Activated T-cell treated with anti-CD3 and anti-CD28 coated beads, Interleukin-2, amount 50 U/mL, for 72 hours (primary cell): ENCODE results near the gene AHCY. TPM values are rescaled to one million over a fixed set of nuclear protein-coding genes. Genes with fewer than 3 reads are reported as not detected.
"Not testable (repeated sequence)": the region's sequence is repeated elsewhere in the genome, so short reads cannot be mapped to it uniquely, and the experiment has no call there.

Experiments used
- ATAC-seq, 2 donors: fragments of 150-1000 bp; cut with Tn5 transposase; replicated peaks in 1 of 2; 2 replicates each; pipeline ENCODE4 v1.10.0; 2021; ENCODE audit warnings: moderate library complexity in 2 of 2, mild to moderate bottlenecking in 1 of 2
- DNase-seq, 2 donors: peaks; one replicate each; pipeline ENCODE4 v3.0.0; 2021 to 2022; ENCODE audit warnings: mixed read lengths in 1 of 2
- H3K27ac Mint-ChIP-seq: one replicate; pipeline ENCODE4 v1.8.0; 2022; ENCODE audit warnings: mild to moderate bottlenecking, moderate library complexity, mixed read lengths
- H3K27me3 Mint-ChIP-seq: one replicate; pipeline ENCODE4 v1.8.0; 2022; ENCODE audit warnings: low read depth, mixed read lengths
- H3K36me3 Mint-ChIP-seq, 2 donors: one replicate each; pipeline ENCODE4 v1.8.0; 2022; ENCODE audit warnings: mixed read lengths in 2 of 2, mild to moderate bottlenecking in 1 of 2; ENCODE audit not compliant: insufficient read depth in 2 of 2
- H3K4me1 Mint-ChIP-seq: one replicate; pipeline ENCODE4 v1.8.0; 2022; ENCODE audit warnings: low read depth, mixed read lengths
- H3K4me3 Mint-ChIP-seq, 2 donors: one replicate each; pipeline ENCODE4 v1.8.0; 2022; ENCODE audit warnings: mild to moderate bottlenecking in 2 of 2, mixed read lengths in 2 of 2, moderate library complexity in 2 of 2
- H3K9me3 Mint-ChIP-seq, 2 donors: one replicate each; pipeline ENCODE4 v1.8.0; 2022; ENCODE audit warnings: mixed read lengths in 2 of 2
- total RNA-seq, 2 donors: library from RNA; stranded (reverse); gene quantifications; one replicate each; pipeline ENCODE4 v1.2.3, GENCODE V29; 2022

AHCY gene
- total RNA-seq, 2 donors from 2014 or later: 99.0 to 130 TPM

DNA sequence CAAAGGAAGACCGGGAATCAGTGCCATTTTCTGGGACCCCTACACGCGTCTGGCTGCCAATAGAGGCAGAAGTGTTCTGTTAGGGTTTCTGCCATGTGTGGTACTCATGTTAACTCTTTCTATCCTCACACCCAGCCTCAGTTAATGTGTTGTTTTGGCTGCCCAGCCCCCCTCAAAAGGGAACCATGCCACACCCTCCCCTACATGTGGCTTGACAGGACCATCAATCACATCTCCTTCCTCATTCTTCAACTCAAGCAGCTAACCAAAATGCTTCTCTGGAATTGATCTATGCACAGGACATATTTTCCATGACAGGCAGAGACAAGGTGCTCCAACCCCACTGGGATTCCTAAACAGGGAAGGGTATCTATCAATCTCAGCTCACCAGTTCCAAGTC lies 22.0 kb downstream of the AHCY start:
- no peak for ATAC-seq
- H3K4me3 Mint-ChIP-seq: no peak overlapping the region
- no peak for DNase-seq
- H3K27me3 Mint-ChIP-seq: no peaks in the 10 kb centered on the region
- no peak overlapping the region for H3K27ac Mint-ChIP-seq
- no peaks in the 10 kb centered on the region for H3K4me1 Mint-ChIP-seq
- no peaks in the 10 kb centered on the region for H3K9me3 Mint-ChIP-seq
- H3K36me3 Mint-ChIP-seq: peaks cover 4 to 15% of the 10 kb centered on the region in 2 donors

DNA sequence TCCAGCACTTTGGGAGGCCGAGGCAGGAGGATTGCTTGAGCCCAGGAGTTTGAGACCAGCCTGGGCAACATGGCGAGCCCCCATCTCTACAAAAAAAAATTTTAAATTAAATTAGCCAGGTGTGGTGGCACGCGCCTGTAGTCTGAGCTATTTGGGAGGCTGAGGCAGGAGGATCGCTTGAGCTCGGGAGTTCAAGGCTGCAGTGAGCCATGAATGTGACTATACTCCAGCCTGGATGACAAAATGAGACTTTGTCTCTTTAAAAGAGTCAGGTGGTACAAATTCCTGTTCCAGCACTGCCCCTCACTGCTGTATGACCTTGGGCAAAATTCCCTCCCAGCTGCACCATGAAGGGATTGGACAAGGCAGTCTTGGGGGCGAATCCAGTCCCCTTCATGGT lies 28.5 kb downstream of the AHCY start:
- Mint-ChIP-seq H3K9me3 (no peaks in the 10 kb centered on the region), H3K27me3 (no peaks in the 10 kb centered on the region), H3K4me1 (peaks cover 5% of the 10 kb centered on the region), H3K27ac (no peak overlapping the region), H3K4me3 (no peak overlapping the region), H3K36me3 (peaks cover 4 to 15% of the 10 kb centered on the region in 2 donors)
- ATAC-seq (no peak), DNase-seq (no peak)

DNA sequence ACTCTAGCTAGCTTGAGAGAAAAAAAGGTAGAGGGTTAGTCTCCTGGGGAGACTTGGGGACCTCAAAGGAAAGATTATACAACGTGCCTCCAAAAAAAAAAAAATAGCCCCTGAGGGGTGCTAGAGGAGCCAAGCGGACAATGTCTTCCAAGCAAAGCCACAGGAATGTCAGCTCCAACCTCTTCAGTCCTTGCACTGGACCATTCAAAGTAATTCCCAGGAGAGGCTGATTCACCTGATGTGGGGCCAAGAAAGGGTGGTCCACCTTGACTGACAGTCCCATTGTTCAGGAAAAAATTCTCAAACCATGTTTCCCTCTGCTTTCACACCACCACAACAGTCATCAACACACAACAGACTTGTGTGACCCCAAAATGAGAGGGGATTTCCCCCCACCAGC lies 31.2 kb downstream of the AHCY start:
- Mint-ChIP-seq H3K36me3 (peaks cover 2 to 6% of the 10 kb centered on the region in 2 donors), H3K4me3 (no peak overlapping the region), H3K9me3 (no peaks in the 10 kb centered on the region), H3K4me1 (peaks cover 5% of the 10 kb centered on the region), H3K27ac (no peak overlapping the region), H3K27me3 (no peaks in the 10 kb centered on the region)
- ATAC-seq (no peak), DNase-seq (no peak)

DNA sequence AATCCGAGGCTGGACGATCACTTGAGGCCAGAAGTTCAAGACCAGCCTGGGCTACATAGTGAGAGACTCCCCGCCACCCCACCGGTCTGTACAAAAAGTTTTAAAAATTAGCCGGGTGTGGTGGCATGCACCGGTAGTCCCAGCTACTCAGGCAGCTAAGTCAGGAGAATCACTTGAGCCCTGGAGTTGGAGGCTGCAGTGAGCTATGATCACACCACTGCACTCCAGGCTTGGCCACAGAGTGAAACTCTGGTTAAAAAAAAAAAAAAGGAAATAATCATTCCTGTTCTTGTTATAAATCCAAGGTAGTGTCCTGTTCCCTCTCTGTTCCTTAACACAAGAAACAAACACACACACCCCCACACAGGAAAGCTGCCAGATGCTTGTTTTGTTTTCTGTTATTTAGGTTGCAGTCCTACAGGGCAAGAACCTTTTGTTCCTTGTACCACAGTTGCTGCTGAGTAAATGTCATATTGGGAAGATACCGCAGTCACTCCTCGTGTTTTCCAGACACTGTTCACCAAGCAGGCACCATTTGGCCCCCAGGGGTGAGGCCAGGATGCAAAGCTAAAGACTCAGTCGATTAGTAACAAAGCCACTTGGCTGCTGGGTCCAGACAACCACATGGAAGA lies 33.0 kb downstream of the AHCY start:
- peaks cover 0 to 5% of the 10 kb centered on the region in 2 donors for H3K36me3 Mint-ChIP-seq
- no peaks in the 10 kb centered on the region for H3K9me3 Mint-ChIP-seq
- H3K4me1 Mint-ChIP-seq: peaks cover 5% of the 10 kb centered on the region
- DNase-seq (no peak), ATAC-seq (no peak)
- no peak overlapping the region for H3K27ac Mint-ChIP-seq
- H3K27me3 Mint-ChIP-seq: no peaks in the 10 kb centered on the region
- no peak overlapping the region for H3K4me3 Mint-ChIP-seq

DNA sequence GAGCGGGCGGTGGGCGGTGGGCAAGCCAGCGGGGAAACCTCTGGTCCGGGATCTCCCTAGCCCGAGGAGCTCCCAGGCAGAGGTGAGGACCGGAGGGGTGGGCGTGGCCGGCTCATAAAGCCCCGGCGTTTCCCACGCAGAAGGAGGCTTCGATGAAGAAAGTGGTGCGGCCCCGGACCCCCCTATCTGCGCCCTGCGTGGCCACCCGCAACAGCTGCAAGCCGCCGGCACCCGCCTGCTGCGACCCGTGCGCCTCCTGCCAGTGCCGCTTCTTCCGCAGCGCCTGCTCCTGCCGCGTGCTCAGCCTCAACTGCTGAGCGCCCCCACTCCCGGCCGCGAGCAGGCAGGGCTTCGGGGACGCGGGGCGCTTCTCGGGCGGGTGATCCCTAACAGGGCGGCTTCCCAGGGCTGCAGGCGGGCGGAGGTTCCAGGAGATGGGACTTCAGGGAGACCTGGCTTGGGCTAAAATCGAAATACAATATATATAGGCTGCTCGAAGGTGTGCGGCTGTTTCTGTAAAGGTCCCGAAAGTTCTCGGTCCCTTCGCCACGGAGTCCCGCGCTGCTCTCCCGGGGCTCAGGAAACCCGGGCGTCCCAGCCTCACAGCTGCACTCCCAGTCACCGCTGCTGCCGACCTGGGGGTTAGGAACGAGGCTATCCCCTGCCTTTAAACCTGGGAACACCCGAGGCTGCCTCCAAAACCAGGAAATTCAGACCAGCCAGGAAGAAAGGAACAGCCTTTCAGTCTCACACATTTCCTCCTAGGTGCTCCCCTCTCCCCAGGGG lies 34.1 kb downstream of the AHCY start:
- Mint-ChIP-seq H3K27ac (no peak overlapping the region), H3K9me3 (no peaks in the 10 kb centered on the region), H3K36me3 (peaks cover 0 to 2% of the 10 kb centered on the region in 2 donors), H3K4me3 (peak overlapping the region; percentile 53 to 61), H3K4me1 (peaks cover 5% of the 10 kb centered on the region), H3K27me3 (no peaks in the 10 kb centered on the region)
- ATAC-seq (peak; percentile 54 to 65), DNase-seq (peak; percentile 21 to 26)

DNA sequence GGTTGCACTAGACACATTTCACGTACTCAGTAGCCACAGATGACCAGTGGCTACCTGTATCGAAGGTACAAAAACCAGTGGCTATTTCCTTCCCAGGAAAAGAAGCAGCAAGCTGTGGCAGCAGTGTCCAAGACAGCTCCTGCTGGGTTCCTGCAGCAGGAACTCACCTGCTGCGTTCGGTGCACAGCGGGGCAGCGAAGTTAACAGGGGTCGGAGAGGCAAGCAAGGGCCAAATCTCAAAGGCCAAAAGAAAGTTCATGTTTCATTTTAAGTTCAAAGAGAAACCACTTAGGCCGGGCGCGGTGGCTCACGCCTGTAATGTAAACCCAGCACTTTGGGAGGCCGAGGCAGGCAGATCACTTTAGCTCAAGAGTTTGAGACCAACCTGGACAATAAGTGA lies 35.0 kb downstream of the AHCY start:
- no peak overlapping the region for H3K27ac Mint-ChIP-seq
- H3K9me3 Mint-ChIP-seq: no peaks in the 10 kb centered on the region
- peaks cover 5% of the 10 kb centered on the region for H3K4me1 Mint-ChIP-seq
- peak overlapping the region; percentile 39 to 43 for H3K4me3 Mint-ChIP-seq
- ATAC-seq (no peak), DNase-seq (no peak)
- peaks cover 0 to 2% of the 10 kb centered on the region in 2 donors for H3K36me3 Mint-ChIP-seq
- no peaks in the 10 kb centered on the region for H3K27me3 Mint-ChIP-seq

DNA sequence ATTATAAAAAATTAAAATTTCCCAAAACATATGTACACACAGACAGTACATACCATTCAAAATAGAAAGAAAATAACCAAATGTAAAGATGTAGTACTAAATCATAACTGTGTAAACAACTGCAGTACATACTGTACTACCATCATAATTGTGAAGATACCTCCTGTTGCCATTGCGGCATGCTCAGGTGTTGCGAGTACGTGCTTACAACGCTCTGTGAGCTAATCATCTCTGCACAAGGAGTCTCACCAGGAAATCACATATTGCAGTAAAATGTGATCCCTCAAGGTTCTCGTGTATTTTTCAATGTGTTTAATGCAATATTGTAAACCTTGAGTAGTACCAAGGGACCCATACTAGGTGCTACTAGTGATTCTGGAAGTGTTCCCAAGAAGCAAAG lies 39.0 kb downstream of the AHCY start:
- H3K27me3 Mint-ChIP-seq: no peaks in the 10 kb centered on the region
- H3K36me3 Mint-ChIP-seq: no peaks in the 10 kb centered on the region
- no peak overlapping the region for H3K4me3 Mint-ChIP-seq
- DNase-seq: no peak
- no peak for ATAC-seq
- peaks cover 5% of the 10 kb centered on the region for H3K4me1 Mint-ChIP-seq
- no peak overlapping the region for H3K27ac Mint-ChIP-seq
- no peaks in the 10 kb centered on the region for H3K9me3 Mint-ChIP-seq

DNA sequence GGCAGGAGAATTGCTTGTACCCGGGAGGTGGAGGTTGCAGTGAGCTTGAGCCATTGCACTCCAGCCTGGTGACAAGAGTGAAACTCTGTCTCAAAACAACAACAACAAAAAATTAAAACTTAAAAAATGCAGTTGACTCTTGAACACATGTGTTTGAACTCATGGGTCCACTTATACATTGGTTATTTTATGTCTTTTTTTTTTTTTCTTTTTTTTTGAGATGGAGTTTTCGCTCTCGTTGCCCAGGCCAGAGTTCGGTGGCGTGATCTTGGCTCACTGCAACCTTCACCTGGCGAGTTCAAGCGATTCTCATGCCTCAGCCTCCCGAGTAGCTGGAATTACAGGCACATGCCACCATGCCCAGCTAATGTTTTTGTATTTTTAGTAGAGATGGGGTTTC lies 39.7 kb downstream of the AHCY start:
- DNase-seq, ATAC-seq, H3K27me3 Mint-ChIP-seq, H3K4me1 Mint-ChIP-seq, H3K27ac Mint-ChIP-seq, H3K36me3 Mint-ChIP-seq, H3K4me3 Mint-ChIP-seq, H3K9me3 Mint-ChIP-seq: not testable (repeated sequence)

DNA sequence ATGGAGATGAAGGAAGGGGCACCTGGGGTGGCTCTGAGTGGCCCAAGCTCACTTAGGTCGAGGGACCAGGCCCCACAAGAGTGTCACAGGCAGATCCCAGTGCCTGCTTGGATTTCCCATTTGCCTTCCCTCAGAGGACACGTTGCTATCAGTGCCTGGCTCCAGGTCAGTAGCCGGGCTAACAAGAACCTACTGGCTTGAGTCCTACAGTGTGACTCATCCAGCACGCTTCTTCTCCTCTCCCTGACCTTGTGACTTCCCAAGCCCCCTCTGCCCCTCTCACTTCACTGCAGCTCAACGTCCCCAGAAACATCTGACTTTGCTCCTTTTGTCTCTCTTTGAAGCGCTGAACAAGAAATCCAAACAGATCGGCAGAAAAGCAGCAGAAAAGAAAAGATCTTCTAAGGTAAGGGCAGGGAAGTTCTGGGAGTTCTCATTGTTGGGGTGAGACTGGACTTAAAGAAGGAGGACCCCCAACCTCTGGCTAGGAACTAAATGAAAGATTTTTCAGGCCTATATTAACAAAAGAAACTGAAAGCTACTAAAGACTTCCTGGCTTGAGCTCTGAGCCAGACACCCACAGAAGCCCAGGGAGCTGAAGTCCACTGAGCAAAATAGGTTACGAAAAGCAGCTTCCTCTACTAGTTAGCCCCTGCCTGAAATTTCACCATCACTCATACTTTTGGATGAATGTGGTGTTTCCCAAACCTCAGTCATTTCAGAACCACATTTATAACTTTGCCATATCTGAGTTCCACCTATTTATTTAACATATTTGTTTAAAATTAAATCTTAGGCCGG lies 40.5 kb downstream of the AHCY start:
- no peak for ATAC-seq
- H3K9me3 Mint-ChIP-seq: no peaks in the 10 kb centered on the region
- no peak overlapping the region for H3K27ac Mint-ChIP-seq
- DNase-seq: no peak
- H3K36me3 Mint-ChIP-seq: no peaks in the 10 kb centered on the region
- H3K4me3 Mint-ChIP-seq: no peak overlapping the region
- H3K27me3 Mint-ChIP-seq: no peaks in the 10 kb centered on the region
- peaks cover 5% of the 10 kb centered on the region for H3K4me1 Mint-ChIP-seq

DNA sequence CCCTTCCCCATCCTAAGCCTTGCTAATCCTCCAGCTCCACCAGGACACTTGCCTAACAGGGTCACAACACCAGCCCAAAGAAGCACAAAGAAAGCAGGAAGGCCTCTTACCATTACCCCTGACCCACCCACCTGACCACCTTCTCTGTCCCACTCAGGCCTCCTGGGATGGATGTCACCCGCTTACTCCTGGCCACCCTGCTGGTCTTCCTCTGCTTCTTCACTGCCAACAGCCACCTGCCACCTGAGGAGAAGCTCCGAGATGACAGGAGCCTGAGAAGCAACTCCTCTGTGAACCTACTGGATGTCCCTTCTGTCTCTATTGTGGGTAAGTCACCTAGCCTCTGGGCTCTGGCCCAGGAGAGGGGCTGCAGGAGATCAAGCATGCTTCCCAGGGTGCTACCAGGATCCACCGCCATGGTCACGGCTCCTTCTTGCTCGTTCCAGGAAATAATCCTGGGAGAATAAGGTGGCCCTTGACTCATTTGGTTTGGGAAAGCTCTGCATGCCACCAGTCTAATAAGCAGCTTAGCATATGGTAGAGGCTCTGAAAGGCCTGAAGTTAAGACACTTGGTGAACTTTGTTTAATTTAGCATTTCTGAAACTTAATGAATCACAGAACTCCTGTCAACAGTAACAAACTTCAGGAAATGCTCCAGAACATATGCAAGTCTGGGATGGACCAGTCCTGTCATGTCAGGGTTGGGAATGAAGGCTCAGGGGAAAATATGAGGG lies 42.8 kb downstream of the AHCY start:
- Mint-ChIP-seq H3K27ac (no peak overlapping the region), H3K4me3 (no peak overlapping the region), H3K36me3 (no peaks in the 10 kb centered on the region), H3K4me1 (peaks cover 5% of the 10 kb centered on the region), H3K9me3 (no peaks in the 10 kb centered on the region), H3K27me3 (no peaks in the 10 kb centered on the region)
- DNase-seq (no peak), ATAC-seq (no peak)

DNA sequence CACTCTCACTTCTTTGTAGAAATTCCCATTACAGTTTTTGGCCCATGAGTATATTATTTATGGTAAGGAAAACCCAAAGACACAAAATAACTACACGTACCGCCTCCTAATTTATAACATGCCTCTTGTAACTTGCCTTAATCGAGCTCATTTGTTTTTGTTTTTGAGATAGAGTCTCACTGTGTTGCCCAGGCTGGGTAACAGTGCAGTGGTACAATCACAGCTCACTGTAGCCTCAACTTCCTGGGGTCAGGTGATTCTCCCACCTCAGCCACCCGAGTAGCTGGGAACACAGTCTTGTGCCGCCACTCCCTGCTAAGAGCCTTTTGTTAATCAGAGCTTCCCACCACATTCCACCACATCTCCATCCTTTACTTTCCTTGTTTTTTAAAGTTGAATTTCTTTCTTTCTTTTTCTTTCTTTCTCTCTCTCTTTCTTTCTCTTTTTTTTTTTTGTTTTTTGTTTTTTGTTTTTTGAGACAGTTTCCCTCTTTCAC lies 46.5 kb downstream of the AHCY start:
- peaks cover 7% of the 10 kb centered on the region for H3K4me1 Mint-ChIP-seq
- H3K9me3 Mint-ChIP-seq: no peaks in the 10 kb centered on the region
- DNase-seq: no peak
- no peak overlapping the region for H3K4me3 Mint-ChIP-seq
- no peaks in the 10 kb centered on the region for H3K36me3 Mint-ChIP-seq
- H3K27me3 Mint-ChIP-seq: no peaks in the 10 kb centered on the region
- no peak for ATAC-seq
- H3K27ac Mint-ChIP-seq: no peak overlapping the region

DNA sequence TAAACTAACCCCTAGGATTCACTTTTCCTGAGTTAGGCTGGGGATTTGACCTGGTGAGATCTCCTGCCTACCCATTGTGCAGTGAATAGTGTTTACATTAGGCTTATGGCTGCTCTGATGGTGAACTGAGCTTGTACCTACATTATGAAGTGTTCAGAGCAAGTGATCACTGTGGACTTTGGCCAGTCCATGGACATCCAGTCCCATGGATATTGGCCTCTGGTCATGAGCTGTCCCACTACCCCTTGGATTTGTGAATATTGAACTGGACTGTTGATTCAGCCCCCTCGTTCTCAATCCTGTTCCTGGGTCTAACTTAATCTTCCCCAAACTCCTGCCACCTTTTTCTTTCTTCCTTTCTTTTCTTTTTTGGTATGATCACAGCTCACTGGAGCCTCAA lies 48.2 kb downstream of the AHCY start:
- no peak overlapping the region for H3K4me3 Mint-ChIP-seq
- no peak overlapping the region for H3K27ac Mint-ChIP-seq
- DNase-seq (no peak), ATAC-seq (no peak)
- H3K36me3 Mint-ChIP-seq: no peaks in the 10 kb centered on the region
- peaks cover 15% of the 10 kb centered on the region for H3K4me1 Mint-ChIP-seq
- H3K27me3 Mint-ChIP-seq: no peaks in the 10 kb centered on the region
- no peaks in the 10 kb centered on the region for H3K9me3 Mint-ChIP-seq
